DND-41 (cell line): Measurements from ENCODE around the gene UACA.

ENCODE experiments used
- ATAC-seq: fragments of 200-7000 bp; cut with Tn5 transposase; 3 replicates; pipeline ENCODE4 v1.9.1; 2021; ENCODE audit warnings: low read depth; ENCODE audit not compliant: insufficient read depth
- DNase-seq: peaks from one replicate; pipeline ENCODE4 v3.0.0-alpha.2; 2020
- H2AFZ ChIP-seq: 2 replicates; pipeline ENCODE4 v1.6.0; 2012; ENCODE audit warnings: low read depth, low read length
- H3K27ac ChIP-seq: 2 replicates; pipeline ENCODE4 v1.5.1; 2012; ENCODE audit warnings: low read length, inconsistent platforms
- H3K27me3 ChIP-seq: fragments of 200-600 bp; sonication (generic); 2 replicates; pipeline ENCODE4 v1.6.0; 2012; ENCODE audit warnings: low read length, mild to moderate bottlenecking, inconsistent platforms; ENCODE audit not compliant: insufficient read depth, poor library complexity
- H3K36me3 ChIP-seq: 2 replicates; pipeline ENCODE4 v1.5.1; 2012; ENCODE audit warnings: low read length, inconsistent platforms; ENCODE audit not compliant: insufficient read depth
- H3K4me1 ChIP-seq: 2 replicates; pipeline ENCODE4 v1.5.1; 2012; ENCODE audit warnings: mild to moderate bottlenecking, low read length; ENCODE audit not compliant: insufficient read depth
- H3K4me2 ChIP-seq: 2 replicates; pipeline ENCODE4 v1.6.0; 2012; ENCODE audit warnings: mild to moderate bottlenecking, moderate library complexity, low read length, inconsistent platforms; ENCODE audit not compliant: insufficient read depth
- H3K4me3 ChIP-seq, 2 experiments: fragments of 200-600 bp in 1 of 2; shearing (Covaris generic) in 1 of 2; 2 replicates each; pipeline ENCODE4 v1.5.1; 2012 to 2016; ENCODE audit warnings: inconsistent platforms in 2 of 2, low read length in 2 of 2, mild to moderate bottlenecking in 2 of 2, low read depth in 1 of 2, moderate library complexity in 1 of 2
- H3K79me2 ChIP-seq: 2 replicates; pipeline ENCODE4 v1.6.0; 2012; ENCODE audit warnings: low read length, inconsistent platforms; ENCODE audit not compliant: insufficient read depth
- H3K9ac ChIP-seq: 2 replicates; pipeline ENCODE4 v1.6.0; 2012; ENCODE audit warnings: low read depth, mild to moderate bottlenecking, inconsistent platforms, low read length, moderate library complexity
- H3K9me3 ChIP-seq: 2 replicates; pipeline ENCODE4 v1.5.1; 2012; ENCODE audit warnings: low read length, moderate library complexity, mild to moderate bottlenecking, inconsistent platforms; ENCODE audit not compliant: insufficient read depth, severe bottlenecking
- H4K20me1 ChIP-seq: 2 replicates; pipeline ENCODE4 v1.6.0; 2012; ENCODE audit warnings: low read length; ENCODE audit not compliant: insufficient read depth
- CTCF ChIP-seq: IDR thresholded peaks from 2 replicates; pipeline ENCODE4 v1.5.1; 2012; ENCODE audit warnings: borderline replicate concordance, low read length, moderate library complexity, mild to moderate bottlenecking; ENCODE audit not compliant: poor library complexity, severe bottlenecking; ENCODE audit errors: extremely low read depth
- EZH2 ChIP-seq: IDR thresholded peaks from 3 replicates; pipeline ENCODE4 v1.6.1; 2012; ENCODE audit warnings: borderline replicate concordance, low read depth, mild to moderate bottlenecking, moderate library complexity, low read length, inconsistent platforms; ENCODE audit not compliant: severe bottlenecking

Gene UACA

DNA sequence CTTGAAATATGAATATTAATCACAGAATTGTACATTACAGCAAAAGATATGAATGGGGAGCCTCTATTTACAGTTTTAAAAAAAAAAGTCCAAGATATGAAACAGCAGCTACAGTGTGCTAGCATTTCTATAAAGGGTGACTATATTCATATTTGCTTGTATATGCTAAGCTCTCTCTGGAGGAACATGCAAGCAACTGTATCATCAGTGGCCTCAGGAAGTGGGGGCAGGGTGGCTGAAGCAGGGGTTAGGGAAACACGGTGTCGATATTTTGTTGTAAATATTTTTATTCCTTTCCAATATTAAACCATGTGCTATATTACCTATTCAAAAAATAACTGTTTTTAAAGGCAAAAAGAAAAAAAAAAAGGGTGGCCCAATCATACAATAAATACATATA, 2.3 kb downstream of the UACA start:
- Histone ChIP-seq H3K9ac (no peak overlapping the region), H3K27me3 (peaks cover 5% of the 10 kb centered on the region), H3K79me2 (no peaks in the 10 kb centered on the region), H4K20me1 (no peaks in the 10 kb centered on the region), H2AFZ (no peak overlapping the region), H3K27ac (no peak overlapping the region), H3K9me3 (no peaks in the 10 kb centered on the region), H3K4me3 (no peak overlapping the region), H3K4me2 (no peak overlapping the region), H3K4me1 (no peaks in the 10 kb centered on the region), H3K36me3 (no peaks in the 10 kb centered on the region)
- DNase-seq (no peak), ATAC-seq (no peak)
- no peak for TF ChIP-seq EZH2
- TF ChIP-seq CTCF, result no peak

DNA sequence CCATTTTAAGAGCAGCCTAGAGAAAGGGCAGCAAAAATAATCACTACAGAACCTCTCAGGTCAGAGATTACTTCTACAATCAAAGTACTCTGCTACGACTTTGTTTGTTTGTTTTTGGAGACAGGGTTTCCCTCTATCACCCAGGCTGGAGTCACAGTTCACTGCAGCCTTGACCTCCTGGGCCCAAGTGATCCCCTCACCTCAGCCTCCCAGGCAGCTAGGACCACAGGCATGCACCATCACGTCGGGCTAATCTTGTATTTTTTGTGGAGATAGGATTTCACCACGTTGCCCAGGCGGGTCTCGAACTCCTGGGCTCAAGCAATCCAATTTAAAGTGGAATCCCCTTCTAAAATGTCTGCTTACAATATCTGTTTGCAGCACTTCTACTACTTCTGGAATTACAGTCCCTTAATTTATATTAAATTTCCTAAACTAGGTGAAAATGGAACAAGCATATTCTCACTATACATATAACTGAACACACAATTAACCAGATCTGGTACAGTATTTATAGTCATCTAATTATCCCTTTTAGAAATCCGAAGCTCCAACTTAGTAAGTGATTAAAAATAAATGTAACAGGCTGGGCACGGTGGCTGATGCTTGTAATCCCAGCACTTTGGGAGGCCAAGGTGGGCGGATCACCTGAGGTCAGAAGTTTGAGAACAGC, 4.4 kb downstream of the UACA start:
- no peak for DNase-seq
- Histone ChIP-seq H3K4me2 (no peak overlapping the region), H3K27ac (no peak overlapping the region), H2AFZ (no peak overlapping the region), H3K36me3 (no peaks in the 10 kb centered on the region), H3K9me3 (no peaks in the 10 kb centered on the region), H3K4me3 (no peak overlapping the region), H3K9ac (no peak overlapping the region), H3K4me1 (no peaks in the 10 kb centered on the region), H4K20me1 (no peaks in the 10 kb centered on the region), H3K27me3 (peaks cover 5% of the 10 kb centered on the region), H3K79me2 (no peaks in the 10 kb centered on the region)
- no peak for ATAC-seq
- TF ChIP-seq CTCF (no peak), EZH2 (no peak)

DNA sequence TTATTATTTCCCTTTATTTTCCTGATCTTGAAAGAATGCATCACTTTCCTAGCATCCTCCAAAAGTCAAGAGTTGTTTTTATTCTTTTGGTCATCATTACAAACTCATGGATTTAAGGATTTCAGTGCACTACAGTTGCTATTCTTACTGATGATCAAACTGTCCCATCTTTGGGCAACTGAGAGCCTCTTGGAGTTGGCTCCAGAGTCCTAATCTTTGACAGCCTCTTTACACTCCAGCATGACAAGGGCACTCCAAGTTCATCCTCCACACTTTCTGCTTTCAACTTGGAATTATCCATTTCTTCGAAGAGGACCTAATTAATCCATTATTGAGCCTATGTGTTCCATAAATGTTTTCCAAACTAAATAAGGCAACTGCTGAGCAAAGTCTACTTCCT, 5.7 kb downstream of the UACA start:
- DNase-seq, result no peak
- Histone ChIP-seq H3K27ac (no peak overlapping the region), H4K20me1 (no peaks in the 10 kb centered on the region), H3K4me3 (no peak overlapping the region), H3K9ac (no peak overlapping the region), H3K4me1 (no peaks in the 10 kb centered on the region), H3K9me3 (no peaks in the 10 kb centered on the region), H3K36me3 (no peaks in the 10 kb centered on the region), H3K27me3 (peaks cover 5% of the 10 kb centered on the region), H3K4me2 (no peak overlapping the region), H2AFZ (no peak overlapping the region), H3K79me2 (no peaks in the 10 kb centered on the region)
- no peak for ATAC-seq
- TF ChIP-seq CTCF (no peak), EZH2 (no peak)
